ENCODE measurements around the gene YIF1B. TPM values are rescaled to one million over a fixed set of nuclear protein-coding genes. Genes with fewer than 3 reads are reported as not detected.

Gene YIF1B
- total and polyA plus RNA-seq, 2 donors (not counting 3 experiments of a cell fraction or from before 2014, with no cell fraction given), result 85.8 to 249 TPM

DNA sequence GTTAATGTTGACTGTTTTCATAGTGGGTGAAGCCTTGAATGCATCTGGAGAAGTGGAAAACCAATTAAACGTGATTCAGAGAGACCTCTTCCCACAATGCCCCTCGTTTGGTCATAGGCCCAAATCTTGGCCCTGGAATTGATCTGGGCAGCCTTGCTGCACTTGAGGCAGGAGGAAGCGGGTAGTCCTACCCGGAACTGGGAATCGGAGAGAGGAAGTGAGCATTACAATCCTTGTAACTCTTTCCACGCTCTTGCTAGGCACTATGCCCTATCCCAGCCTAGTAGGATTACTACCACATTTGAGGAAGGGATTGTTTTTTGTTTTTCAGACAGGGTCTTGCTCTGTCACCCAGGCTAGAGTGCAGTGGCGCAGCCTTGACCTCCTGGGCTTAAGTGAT, 7.5 kb upstream of the YIF1B start:
- POLR2A ChIA-PET, result no interaction called here
- CTCF ChIA-PET, result no interaction called here
- DNase-seq (ENCODE audit: low read depth, low spot score), result no peak
- no peaks in the 10 kb centered on the region for H3K27me3 ChIP-seq (ENCODE audit: control insufficient read depth in 2 of 2, insufficient read depth in 2 of 2, low read length in 2 of 2)
- TF ChIP-seq POLR2AphosphoS5 (IDR thresholded peaks at IDR 0.05; ENCODE audit: insufficient read depth, low read depth, low read length), result no peak
- TF ChIP-seq GATA2 (IDR thresholded peaks at IDR 0.05; ENCODE audit: insufficient read depth, insufficient read length, low read depth, low read length), result no peak
- no peak for TF ChIP-seq POLR2A (IDR thresholded peaks at IDR 0.05; ENCODE audit: low read depth, low read length)
- TF ChIP-seq, protein P1, sequence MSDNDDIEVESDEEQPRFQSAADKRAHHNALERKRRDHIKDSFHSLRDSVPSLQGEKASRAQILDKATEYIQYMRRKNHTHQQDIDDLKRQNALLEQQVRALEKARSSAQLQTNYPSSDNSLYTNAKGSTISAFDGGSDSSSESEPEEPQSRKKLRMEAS (IDR thresholded peaks at IDR 0.05; ENCODE audit: insufficient read depth, insufficient read length), result no peak
- H3K4me2 ChIP-seq (ENCODE audit: insufficient read depth, low read length), result no peak overlapping the region
- no TSS peak for BruUV-seq (replicated peaks)
- no peaks in the 10 kb centered on the region for H3K79me2 ChIP-seq (ENCODE audit: control insufficient read depth, insufficient read depth, low read length)
- H3K36me3 ChIP-seq (ENCODE audit: control insufficient read depth in 2 of 2, extremely low read depth in 1 of 2, insufficient read depth in 2 of 2, low read length in 2 of 2), result peaks cover 0 to 20% of the 10 kb centered on the region in 2 experiments
- H3K4me1 ChIP-seq (ENCODE audit: control insufficient read depth, extremely low read depth, insufficient read depth, low read length), result peaks cover 19% of the 10 kb centered on the region
- dilution Hi-C loops (cut with MboI; ENCODE audit: extremely low pct_ligation_motif_present, low sequenced_read_pairs), result no loop called here
- no peak overlapping the region for H3K9ac ChIP-seq (replicated peaks; ENCODE audit: extremely low read depth, insufficient read depth, low read length)
- intact Hi-C loops (cut with micrococcal nuclease), result no loop called here
- no peaks in the 10 kb centered on the region for H4K20me1 ChIP-seq (replicated peaks; ENCODE audit: control insufficient read depth, extremely low read depth, insufficient read depth, low read length)
- H3K4me3 ChIP-seq (replicated peaks in 1 of 3; ENCODE audit: insufficient read depth in 1 of 3, low read depth in 1 of 3, low read length in 3 of 3), result no peak overlapping the region
- peaks cover 5% of the 10 kb centered on the region for H3K9me1 ChIP-seq (replicated peaks; ENCODE audit: control insufficient read depth, extremely low read depth, insufficient read depth, low read length)
- no peak overlapping the region for H2AFZ ChIP-seq (ENCODE audit: low read depth, low read length)
- FAIRE-seq, result no peak
- no peak overlapping the region for H3K27ac ChIP-seq (ENCODE audit: insufficient read depth, low read depth, low read length)
- no peaks in the 10 kb centered on the region for H3K9me3 ChIP-seq (replicated peaks; ENCODE audit: control insufficient read depth, insufficient read depth, low read length)

DNA sequence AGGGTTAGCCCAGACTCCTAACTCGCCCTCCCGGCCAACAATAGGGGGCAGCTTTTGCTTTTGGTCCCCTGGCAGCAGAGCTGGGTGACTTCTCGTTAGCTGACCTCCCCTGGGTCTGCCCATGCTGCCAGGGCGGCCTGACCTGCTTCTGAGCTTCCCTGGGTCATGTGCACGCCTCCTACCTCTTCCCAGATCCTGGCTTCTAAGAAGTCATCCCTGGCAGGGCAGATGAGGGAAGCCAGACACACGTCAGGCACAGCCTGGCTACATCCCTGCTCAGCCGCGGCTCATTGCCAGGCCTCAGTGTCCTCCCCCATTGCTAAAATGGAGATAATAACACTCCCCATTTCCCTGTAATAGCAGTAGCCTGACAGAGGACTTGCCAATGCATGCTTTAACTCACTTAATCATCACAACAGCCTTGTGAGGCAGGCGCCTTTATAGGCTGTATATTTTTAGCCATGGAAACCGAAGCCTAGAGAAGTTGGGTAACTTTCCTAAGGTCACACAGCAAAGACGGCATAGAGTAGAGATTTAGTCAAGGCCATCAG, 6.0 kb upstream of the YIF1B start:
- H3K27ac ChIP-seq (ENCODE audit: insufficient read depth, low read depth, low read length), result no peak overlapping the region
- H3K4me3 ChIP-seq (replicated peaks in 1 of 3; ENCODE audit: insufficient read depth in 1 of 3, low read depth in 1 of 3, low read length in 3 of 3), result no peak overlapping the region
- no peak for FAIRE-seq
- peaks cover 0 to 8% of the 10 kb centered on the region in 2 experiments for H3K36me3 ChIP-seq (ENCODE audit: control insufficient read depth in 2 of 2, extremely low read depth in 1 of 2, insufficient read depth in 2 of 2, low read length in 2 of 2)
- intact Hi-C loops (cut with micrococcal nuclease) (no loop called here), dilution Hi-C loops (cut with MboI; ENCODE audit: extremely low pct_ligation_motif_present, low sequenced_read_pairs) (no loop called here)
- no peak for DNase-seq (ENCODE audit: low read depth, low spot score)
- no TSS peak for BruUV-seq (replicated peaks)
- H3K4me1 ChIP-seq (ENCODE audit: control insufficient read depth, extremely low read depth, insufficient read depth, low read length), result peaks cover 29% of the 10 kb centered on the region
- no peaks in the 10 kb centered on the region for H3K9me3 ChIP-seq (replicated peaks; ENCODE audit: control insufficient read depth, insufficient read depth, low read length)
- H4K20me1 ChIP-seq (replicated peaks; ENCODE audit: control insufficient read depth, extremely low read depth, insufficient read depth, low read length), result no peaks in the 10 kb centered on the region
- no peaks in the 10 kb centered on the region for H3K79me2 ChIP-seq (ENCODE audit: control insufficient read depth, insufficient read depth, low read length)
- POLR2A ChIA-PET, result no interaction called here
- no peak overlapping the region for H2AFZ ChIP-seq (ENCODE audit: low read depth, low read length)
- H3K4me2 ChIP-seq (ENCODE audit: insufficient read depth, low read length), result no peak overlapping the region
- no peaks in the 10 kb centered on the region for H3K27me3 ChIP-seq (ENCODE audit: control insufficient read depth in 2 of 2, insufficient read depth in 2 of 2, low read length in 2 of 2)
- CTCF ChIA-PET, result interaction anchor here (0.8 to 4.4 kb wide), 2 partner anchors 14 to 37 kb away, joined by 3 to 16 read pairs; partner anchors contain the start of gene CATSPERG
- H3K9ac ChIP-seq (replicated peaks; ENCODE audit: extremely low read depth, insufficient read depth, low read length), result no peak overlapping the region
- TF ChIP-seq MYC (IDR thresholded peaks at IDR 0.05; ENCODE audit: low read depth, low read length) (no peak), POLR2AphosphoS5 (IDR thresholded peaks at IDR 0.05; ENCODE audit: insufficient read depth, low read depth, low read length) (no peak), POLR2A (IDR thresholded peaks at IDR 0.05; ENCODE audit: low read depth, low read length) (no peak), EZH2 (IDR thresholded peaks at IDR 0.05; ENCODE audit: borderline replicate concordance, low read depth, low read length, severe bottlenecking) (no peak), GATA2 (IDR thresholded peaks at IDR 0.05; ENCODE audit: insufficient read depth, insufficient read length, low read depth, low read length) (no peak), JUN (IDR thresholded peaks at IDR 0.05; ENCODE audit: borderline replicate concordance, insufficient read depth, insufficient read length, low read depth) (no peak), FOS (IDR thresholded peaks at IDR 0.05; ENCODE audit: borderline replicate concordance, insufficient read depth, low read length) (no peak)
- TF ChIP-seq, protein P1 (IDR thresholded peaks at IDR 0.05; ENCODE audit: insufficient read depth, insufficient read length), result no peak
- TF ChIP-seq, protein P2, sequence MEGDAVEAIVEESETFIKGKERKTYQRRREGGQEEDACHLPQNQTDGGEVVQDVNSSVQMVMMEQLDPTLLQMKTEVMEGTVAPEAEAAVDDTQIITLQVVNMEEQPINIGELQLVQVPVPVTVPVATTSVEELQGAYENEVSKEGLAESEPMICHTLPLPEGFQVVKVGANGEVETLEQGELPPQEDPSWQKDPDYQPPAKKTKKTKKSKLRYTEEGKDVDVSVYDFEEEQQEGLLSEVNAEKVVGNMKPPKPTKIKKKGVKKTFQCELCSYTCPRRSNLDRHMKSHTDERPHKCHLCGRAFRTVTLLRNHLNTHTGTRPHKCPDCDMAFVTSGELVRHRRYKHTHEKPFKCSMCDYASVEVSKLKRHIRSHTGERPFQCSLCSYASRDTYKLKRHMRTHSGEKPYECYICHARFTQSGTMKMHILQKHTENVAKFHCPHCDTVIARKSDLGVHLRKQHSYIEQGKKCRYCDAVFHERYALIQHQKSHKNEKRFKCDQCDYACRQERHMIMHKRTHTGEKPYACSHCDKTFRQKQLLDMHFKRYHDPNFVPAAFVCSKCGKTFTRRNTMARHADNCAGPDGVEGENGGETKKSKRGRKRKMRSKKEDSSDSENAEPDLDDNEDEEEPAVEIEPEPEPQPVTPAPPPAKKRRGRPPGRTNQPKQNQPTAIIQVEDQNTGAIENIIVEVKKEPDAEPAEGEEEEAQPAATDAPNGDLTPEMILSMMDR (IDR thresholded peaks at IDR 0.05; ENCODE audit: extremely low read depth in 1 of 2, insufficient read depth in 1 of 2, low read depth in 1 of 2, low read length in 2 of 2), result no peak
- peaks cover 5% of the 10 kb centered on the region for H3K9me1 ChIP-seq (replicated peaks; ENCODE audit: control insufficient read depth, extremely low read depth, insufficient read depth, low read length)
